Sigmoid colon (tissue), 3 donors: ENCODE results near the gene SCMH1.

Experiments
- CTCF ChIP-seq, 4 experiments: fragments of 450-650 bp in 3 of 4; fragments of 200-600 bp in 1 of 4; IDR thresholded peaks; one replicate each; pipeline ENCODE4 v1.5.1; 2016 to 2019; ENCODE audit warnings: antibody characterized with exemption in 4 of 4, mild to moderate bottlenecking in 3 of 4, moderate library complexity in 2 of 4
- POLR2A ChIP-seq, 2 donors: fragments of 450-650 bp; IDR thresholded peaks; one replicate each; pipeline ENCODE4 v1.6.1; 2016; ENCODE audit warnings: antibody characterized with exemption in 2 of 2, mild to moderate bottlenecking in 2 of 2, moderate library complexity in 2 of 2

- TF ChIP-seq CTCF (IDR thresholded peaks at IDR 0.05) (no peak), POLR2A (IDR thresholded peaks at IDR 0.05) (no peak)
These were observed 254.4 kb downstream of the SCMH1 start for GRCh38 chr1:40987439-40988276.
